Muscle layer of duodenum (tissue), 2 donors: Measurements from ENCODE around the gene CSAD.

ENCODE experiments used
- H3K27ac ChIP-seq: one replicate; pipeline ENCODE4 v1.7.0; 2013; ENCODE audit warnings: mild to moderate bottlenecking, low read length
- H3K27me3 ChIP-seq: one replicate; pipeline ENCODE4 v1.7.0; 2013; ENCODE audit warnings: low read depth, mild to moderate bottlenecking, control low read depth, low read length
- H3K36me3 ChIP-seq, 2 donors: one replicate each; pipeline ENCODE4 v1.7.0; 2013; ENCODE audit warnings: low read length in 2 of 2, control low read depth in 1 of 2, mild to moderate bottlenecking in 1 of 2; ENCODE audit not compliant: insufficient read depth in 2 of 2, control insufficient read depth in 1 of 2
- H3K4me1 ChIP-seq, 2 donors: one replicate each; pipeline ENCODE4 v1.7.0; 2013; ENCODE audit warnings: low read length in 2 of 2, mild to moderate bottlenecking in 2 of 2, control low read depth in 1 of 2, moderate library complexity in 1 of 2; ENCODE audit not compliant: insufficient read depth in 2 of 2, control insufficient read depth in 1 of 2
- H3K4me3 ChIP-seq, 2 donors: one replicate each; pipeline ENCODE4 v1.7.0; 2013; ENCODE audit warnings: low read length in 2 of 2, low read depth in 1 of 2, mild to moderate bottlenecking in 1 of 2
- H3K9me3 ChIP-seq, 2 donors: one replicate each; pipeline ENCODE4 v1.7.0; 2013; ENCODE audit warnings: low read length in 2 of 2, control low read depth in 1 of 2, mild to moderate bottlenecking in 1 of 2; ENCODE audit not compliant: control insufficient read depth in 1 of 2
- donor health status: healthy.

Gene CSAD

DNA sequence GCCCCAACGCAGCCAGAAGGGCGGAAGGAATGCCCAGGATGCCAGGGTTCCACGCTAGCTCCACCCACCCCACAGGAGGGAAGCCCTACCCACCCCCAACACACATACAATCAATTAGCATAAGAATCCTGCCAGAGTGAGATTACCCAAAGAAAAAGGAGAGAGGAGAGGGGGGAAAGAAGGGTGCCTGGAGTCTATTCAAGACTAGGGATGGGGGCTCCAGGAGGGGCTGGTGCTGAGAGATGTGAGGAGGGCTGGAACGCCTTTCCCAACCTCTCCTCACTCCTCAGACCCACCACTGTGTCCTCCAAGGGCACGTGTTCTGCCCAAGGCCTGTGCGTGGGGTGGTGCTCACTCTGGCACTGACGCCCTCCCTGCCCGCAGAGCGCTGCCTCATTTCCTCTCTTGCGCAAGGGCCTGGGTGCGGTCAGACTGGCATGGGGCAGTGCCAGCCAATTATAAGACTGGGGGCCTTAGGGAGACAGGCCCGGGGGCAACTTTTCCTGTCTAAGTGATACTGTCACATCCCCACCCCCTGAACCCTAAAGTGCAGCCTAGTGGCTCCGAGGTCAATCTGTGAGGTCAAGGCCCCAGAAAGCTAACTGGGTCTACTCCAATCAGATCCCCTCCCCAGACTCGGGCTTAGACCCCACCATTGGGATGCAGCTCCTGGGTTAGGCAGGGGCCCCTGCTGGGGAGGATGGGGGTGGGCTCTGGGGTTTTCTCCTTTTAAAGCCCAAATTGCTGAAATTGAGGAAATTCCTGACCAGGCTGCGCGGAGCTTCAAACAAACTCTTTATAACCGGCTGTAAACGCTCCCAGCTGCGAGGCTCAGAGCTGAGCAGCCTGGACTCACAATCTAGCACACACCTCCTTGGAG is 36.6 kb upstream of the CSAD start:
- peak overlapping the region; percentile 37 to 88 for H3K4me3 ChIP-seq
- H3K9me3 ChIP-seq, result no peaks in the 10 kb centered on the region
- peaks cover 12 to 28% of the 10 kb centered on the region in 2 donors for H3K36me3 ChIP-seq
- no peaks in the 10 kb centered on the region for H3K27me3 ChIP-seq
- no peak overlapping the region for H3K27ac ChIP-seq
- peaks cover 15 to 46% of the 10 kb centered on the region in 2 donors for H3K4me1 ChIP-seq

DNA sequence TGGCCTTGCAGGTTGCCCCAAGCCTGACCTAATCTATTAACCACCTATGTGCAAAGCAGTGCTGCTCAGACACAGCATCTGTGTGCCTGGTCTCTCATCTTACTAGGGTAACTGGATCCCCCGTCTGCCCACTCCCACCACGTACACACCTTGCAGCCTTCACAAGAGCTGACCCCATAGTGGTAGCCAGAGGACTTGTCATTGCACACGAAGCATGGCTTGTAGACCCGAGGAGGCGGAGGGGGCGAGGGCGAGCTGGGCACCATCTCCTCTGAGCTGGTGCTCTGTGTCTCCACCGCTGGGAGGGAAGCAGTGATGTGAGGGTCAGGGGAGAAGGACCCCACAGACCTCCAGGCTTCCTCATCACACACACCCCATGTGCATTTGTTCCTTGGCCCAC is 34.8 kb upstream of the CSAD start:
- H3K27ac ChIP-seq, result no peak overlapping the region
- H3K4me1 ChIP-seq, result peaks cover 12 to 42% of the 10 kb centered on the region in 2 donors
- H3K4me3 ChIP-seq, result no peak overlapping the region

DNA sequence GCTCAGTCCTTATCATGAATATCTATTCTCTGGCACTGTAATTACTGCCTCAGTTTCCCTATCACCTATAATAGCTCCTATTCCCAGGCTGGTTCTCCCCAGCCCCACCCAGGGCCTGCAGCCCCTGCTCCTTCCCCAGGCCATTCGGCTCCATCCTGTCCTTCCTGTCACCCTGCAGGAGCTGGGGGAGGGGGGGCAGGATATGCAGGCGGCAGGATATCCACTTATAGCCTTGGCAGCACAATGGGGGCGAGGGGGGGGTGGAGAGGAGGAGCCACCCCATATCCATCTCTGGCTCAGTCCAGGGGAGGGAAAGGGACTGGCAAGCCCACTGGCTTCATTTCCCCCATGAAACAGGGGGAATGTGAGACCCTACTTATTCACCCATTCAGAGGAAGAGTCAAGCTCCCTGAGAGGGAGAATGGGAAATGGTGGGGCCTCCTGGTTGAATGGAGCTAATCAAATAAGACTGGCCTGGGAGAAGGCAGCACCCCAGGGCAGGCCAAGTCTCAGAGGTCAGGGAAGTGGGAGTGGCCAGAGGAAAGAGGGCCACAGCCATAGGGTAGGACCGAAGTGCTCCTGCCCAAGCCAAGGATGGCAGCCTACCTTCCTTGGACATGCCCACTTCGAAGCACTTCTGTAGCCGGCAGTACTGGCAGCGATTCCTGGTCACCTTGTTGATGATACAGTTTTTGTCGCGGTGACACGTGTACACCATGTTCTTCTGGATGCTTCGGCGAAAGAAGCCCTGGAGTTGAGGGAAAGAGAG is 34.1 kb upstream of the CSAD start:
- H3K4me3 ChIP-seq, result no peak overlapping the region
- H3K9me3 ChIP-seq, result no peaks in the 10 kb centered on the region
- H3K36me3 ChIP-seq, result peaks cover 17 to 49% of the 10 kb centered on the region in 2 donors
- H3K4me1 ChIP-seq, result peaks cover 12 to 42% of the 10 kb centered on the region in 2 donors
- no peaks in the 10 kb centered on the region for H3K27me3 ChIP-seq
- H3K27ac ChIP-seq, result no peak overlapping the region

More for the DNA sequence above, 34.8 kb upstream of the CSAD start:
- H3K36me3 ChIP-seq, result peaks cover 17 to 44% of the 10 kb centered on the region in 2 donors
- no peaks in the 10 kb centered on the region for H3K27me3 ChIP-seq
- H3K9me3 ChIP-seq, result no peaks in the 10 kb centered on the region

DNA sequence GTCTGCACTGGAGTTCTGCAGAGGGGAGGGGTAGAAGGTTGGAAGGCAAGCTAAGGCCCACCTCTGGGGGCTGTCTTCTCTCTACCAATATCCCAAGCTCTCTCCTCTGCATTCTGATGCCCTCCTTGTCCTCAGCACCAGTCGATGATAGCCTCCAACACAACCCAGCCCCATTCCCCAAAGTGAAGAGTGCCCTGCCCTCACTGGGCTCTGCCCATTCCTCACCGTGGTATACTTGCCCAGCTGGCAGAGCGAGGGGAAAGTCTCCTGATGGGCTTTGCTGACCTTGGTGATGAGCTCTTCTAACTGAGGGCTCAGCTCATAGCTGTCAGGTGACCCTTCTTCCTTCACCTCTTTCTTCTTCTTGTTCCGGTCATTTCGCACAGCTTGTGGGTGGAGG is 33.5 kb upstream of the CSAD start:
- Histone ChIP-seq H3K9me3 (no peaks in the 10 kb centered on the region), H3K4me3 (no peak overlapping the region), H3K27me3 (no peaks in the 10 kb centered on the region), H3K4me1 (peaks cover 12 to 42% of the 10 kb centered on the region in 2 donors), H3K36me3 (peaks cover 17 to 49% of the 10 kb centered on the region in 2 donors), H3K27ac (no peak overlapping the region)

DNA sequence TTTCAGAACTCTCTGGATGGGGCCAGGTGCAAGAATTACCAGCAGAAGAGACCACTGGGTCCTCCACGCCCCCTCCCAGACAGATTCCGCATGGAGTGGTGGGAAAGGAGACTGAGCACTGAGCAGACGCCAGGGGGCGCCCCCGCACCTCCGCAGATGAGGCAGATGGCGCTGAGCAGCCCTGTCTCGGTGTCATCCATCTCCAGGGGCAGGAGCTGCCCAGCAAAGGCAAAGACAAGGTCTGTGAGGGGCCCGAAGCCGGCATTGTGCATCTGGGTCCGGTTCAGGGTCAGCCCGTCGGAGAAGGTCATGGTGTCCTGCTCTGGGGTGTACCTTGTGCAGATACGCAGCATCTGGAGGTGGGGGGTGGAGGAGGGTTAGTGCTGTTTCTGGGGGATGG is 32.6 kb upstream of the CSAD start:
- Histone ChIP-seq H3K9me3 (no peaks in the 10 kb centered on the region), H3K4me1 (peaks cover 14 to 50% of the 10 kb centered on the region in 2 donors), H3K36me3 (peaks cover 17 to 49% of the 10 kb centered on the region in 2 donors)

DNA sequence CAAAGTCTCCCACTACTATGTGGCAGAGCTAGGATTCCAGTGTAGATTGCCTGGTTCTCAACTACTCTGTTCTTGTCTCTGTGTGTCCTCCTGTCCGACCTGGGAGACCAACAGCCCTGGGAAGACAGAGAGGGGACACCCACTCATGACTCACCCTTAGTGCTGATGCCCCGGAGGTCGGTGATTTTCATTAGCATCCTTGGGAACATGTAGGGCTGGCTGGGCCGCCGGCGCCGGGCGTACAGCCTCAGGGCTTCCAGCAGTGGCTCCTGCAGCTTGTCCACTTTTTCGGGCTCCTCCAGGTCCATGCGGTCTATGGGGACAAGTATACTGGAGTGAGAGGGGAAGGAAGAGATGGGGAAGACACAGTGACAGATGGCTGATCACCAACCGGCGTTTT is 32.2 kb upstream of the CSAD start:
- Histone ChIP-seq H3K27me3 (no peaks in the 10 kb centered on the region), H3K4me3 (no peak overlapping the region), H3K36me3 (peaks cover 17 to 49% of the 10 kb centered on the region in 2 donors), H3K4me1 (peaks cover 15 to 48% of the 10 kb centered on the region in 2 donors), H3K9me3 (no peaks in the 10 kb centered on the region), H3K27ac (no peak overlapping the region)

More for the DNA sequence above, 32.6 kb upstream of the CSAD start:
- no peak overlapping the region for H3K4me3 ChIP-seq
- no peaks in the 10 kb centered on the region for H3K27me3 ChIP-seq
- H3K27ac ChIP-seq, result no peak overlapping the region

DNA sequence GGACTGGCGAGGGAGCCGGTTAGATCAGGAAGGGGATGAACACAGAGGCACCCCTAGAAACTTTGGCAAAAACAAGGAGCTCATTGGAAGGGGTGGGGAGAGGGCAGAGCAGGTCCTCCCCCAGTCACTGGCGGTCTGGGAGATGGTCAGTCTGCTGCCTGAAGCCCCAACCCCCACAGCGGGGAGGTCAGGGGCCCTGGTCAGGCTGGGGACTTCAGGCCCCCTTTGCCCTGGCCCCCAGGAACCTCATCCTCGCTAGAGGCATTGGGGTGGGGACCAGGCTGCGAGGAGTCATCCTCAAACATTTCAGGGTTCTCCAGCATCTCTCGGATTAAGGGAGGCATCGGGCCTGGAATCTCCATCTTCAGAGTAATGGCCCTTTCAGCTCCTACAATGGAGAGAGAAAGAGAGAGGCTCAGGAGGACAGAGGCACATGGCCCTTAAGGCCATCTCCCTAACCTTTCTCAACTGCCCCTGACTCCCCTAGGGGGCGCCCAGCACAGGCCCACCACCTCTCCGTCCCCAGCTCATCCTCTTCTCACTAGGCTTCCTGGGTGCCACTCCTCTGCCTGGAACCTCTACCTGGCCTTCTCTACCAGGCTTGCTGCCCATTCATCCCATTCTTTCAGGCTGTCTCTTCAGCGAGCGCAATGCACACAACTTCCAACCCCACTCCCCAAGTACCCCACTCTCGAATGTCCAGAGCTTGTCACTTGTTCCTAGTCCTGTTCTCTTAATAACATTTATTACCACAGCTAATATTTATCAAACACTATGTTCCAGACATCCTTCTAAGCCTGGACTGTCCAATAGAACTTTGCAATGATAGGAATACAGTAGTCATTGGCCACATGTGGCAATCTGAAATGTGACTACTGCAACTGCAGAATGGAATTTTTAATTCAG is 31.0 kb upstream of the CSAD start:
- no peaks in the 10 kb centered on the region for H3K9me3 ChIP-seq
- H3K36me3 ChIP-seq, result peaks cover 17 to 49% of the 10 kb centered on the region in 2 donors
- peaks cover 6 to 38% of the 10 kb centered on the region in 2 donors for H3K4me1 ChIP-seq
- no peak overlapping the region for H3K4me3 ChIP-seq
- no peaks in the 10 kb centered on the region for H3K27me3 ChIP-seq
- H3K27ac ChIP-seq, result no peak overlapping the region

DNA sequence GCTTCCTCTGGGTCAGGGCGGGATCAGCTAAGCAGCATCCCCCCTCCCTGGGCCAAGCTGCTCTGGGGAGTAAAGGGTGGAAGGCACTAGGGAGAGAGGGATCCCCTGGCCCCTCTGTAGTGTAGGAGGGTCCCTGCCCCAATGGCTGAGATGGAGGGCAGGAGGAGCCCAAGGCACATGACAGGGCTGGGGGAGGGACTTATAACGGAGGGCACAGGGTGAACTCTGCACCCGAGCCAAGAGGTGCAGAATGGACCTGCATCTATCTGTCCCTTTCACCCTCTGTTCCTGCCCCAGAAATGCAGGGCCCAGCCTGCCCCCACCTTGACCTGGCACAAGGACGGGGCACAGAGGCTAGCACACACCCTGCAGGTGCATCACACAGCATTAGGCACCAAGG is 30.1 kb upstream of the CSAD start:
- H3K4me3 ChIP-seq, result no peak overlapping the region
- no peak overlapping the region for H3K27ac ChIP-seq
- H3K36me3 ChIP-seq, result peaks cover 17 to 49% of the 10 kb centered on the region in 2 donors
- H3K9me3 ChIP-seq, result no peaks in the 10 kb centered on the region
- H3K27me3 ChIP-seq, result no peaks in the 10 kb centered on the region
- peaks cover 4 to 30% of the 10 kb centered on the region in 2 donors for H3K4me1 ChIP-seq

DNA sequence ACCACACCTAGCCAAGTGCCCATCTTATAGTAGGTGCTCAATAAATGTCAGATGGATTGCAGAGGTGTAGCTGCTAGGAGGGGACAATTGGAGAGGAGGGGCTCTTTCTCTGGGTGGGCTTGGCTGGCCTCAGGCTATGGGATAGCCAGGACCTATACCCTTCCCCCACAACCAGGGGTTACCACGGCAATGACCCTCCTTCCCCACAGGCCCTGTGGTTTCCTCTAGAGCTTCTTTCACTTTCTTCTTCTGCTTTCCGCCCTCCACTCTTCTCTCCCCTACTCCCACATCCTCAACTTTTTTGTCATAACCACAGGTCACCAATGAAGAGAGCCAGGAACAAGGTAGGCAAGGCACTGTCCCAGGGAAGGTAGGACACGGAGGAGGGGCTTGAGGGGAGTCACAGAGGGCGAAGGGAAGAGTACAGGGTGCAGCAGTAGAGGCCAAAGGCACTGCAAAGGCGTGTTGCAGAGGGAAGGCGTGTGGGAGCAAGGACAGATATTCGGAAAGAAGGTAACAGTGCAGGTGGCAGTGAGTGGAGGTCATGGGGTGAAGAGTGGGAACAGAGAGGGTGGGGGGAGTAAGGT is 28.2 kb upstream of the CSAD start:
- Histone ChIP-seq H3K27me3 (no peaks in the 10 kb centered on the region), H3K4me3 (peak overlapping the region; percentile 6 to 34), H3K27ac (no peak overlapping the region), H3K36me3 (peaks cover 15 to 35% of the 10 kb centered on the region in 2 donors), H3K4me1 (peaks cover 4 to 20% of the 10 kb centered on the region in 2 donors), H3K9me3 (no peaks in the 10 kb centered on the region)

DNA sequence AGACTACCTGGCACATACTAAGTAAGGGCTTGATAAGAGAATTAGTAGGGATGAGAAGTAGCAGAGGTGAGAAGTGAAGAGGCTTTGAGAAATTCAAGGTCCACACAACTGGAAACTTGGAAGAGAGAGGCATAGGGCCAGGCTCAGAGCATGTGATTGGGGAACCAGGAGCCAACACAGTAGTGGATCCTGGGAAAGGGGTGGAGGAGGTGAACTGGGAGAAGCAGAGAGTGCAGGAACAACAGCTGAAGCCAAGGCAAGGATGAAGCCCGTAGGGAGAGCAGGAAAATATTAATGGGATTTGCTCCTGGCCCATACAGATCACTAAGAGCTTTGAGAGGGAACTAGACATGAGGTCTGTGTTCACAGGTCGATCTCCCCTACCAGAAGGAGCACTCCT is 27.7 kb upstream of the CSAD start:
- no peak overlapping the region for H3K4me3 ChIP-seq
- peaks cover 10 to 30% of the 10 kb centered on the region in 2 donors for H3K36me3 ChIP-seq
- no peaks in the 10 kb centered on the region for H3K27me3 ChIP-seq
- H3K4me1 ChIP-seq, result peaks cover 4 to 15% of the 10 kb centered on the region in 2 donors
- H3K27ac ChIP-seq, result no peak overlapping the region
- H3K9me3 ChIP-seq, result no peaks in the 10 kb centered on the region
